Fibroblast of lung (primary cell): ENCODE data around the gene GALNT2.

Experiments
- EZH2 ChIP-seq: IDR thresholded peaks from 2 replicates; pipeline ENCODE4 v1.5.1; 2012; ENCODE audit warnings: low read length, control low read depth, mild to moderate bottlenecking; ENCODE audit errors: missing control alignments
- TF ChIP-seq, protein P1 (sequence below), 2 donors: IDR thresholded peaks in 1 of 2; conservative IDR thresholded peaks in 1 of 2; 1 replicate in 1 of 2; 2 replicates in 1 of 2; pipeline ENCODE4 v1.5.1; 2011 to 2012; ENCODE audit warnings: low read length in 2 of 2, control low read depth in 1 of 2, inconsistent platforms in 1 of 2, low read depth in 1 of 2, mild to moderate bottlenecking in 1 of 2

DNA sequence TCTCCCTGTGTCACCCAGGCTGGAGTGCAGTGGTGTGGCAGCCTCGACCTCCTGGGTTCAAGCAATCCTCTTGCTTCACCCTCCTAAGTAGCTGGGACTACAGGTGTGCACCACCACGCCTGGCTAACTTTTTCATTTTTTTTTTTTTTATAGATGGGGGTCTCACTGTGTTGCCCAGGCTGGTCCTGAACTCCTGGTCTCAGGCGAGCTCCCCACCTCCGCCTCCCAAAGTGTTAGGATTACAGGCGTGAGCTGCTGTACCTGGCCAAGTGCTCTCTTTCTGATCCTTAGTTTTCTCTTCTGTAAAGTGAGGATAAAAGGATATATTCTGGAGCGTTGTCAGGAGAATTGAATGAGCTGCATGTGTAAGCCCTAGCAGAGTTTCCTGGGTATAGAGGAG, 68.7 kb downstream of the GALNT2 start:
- TF ChIP-seq, protein P1, sequence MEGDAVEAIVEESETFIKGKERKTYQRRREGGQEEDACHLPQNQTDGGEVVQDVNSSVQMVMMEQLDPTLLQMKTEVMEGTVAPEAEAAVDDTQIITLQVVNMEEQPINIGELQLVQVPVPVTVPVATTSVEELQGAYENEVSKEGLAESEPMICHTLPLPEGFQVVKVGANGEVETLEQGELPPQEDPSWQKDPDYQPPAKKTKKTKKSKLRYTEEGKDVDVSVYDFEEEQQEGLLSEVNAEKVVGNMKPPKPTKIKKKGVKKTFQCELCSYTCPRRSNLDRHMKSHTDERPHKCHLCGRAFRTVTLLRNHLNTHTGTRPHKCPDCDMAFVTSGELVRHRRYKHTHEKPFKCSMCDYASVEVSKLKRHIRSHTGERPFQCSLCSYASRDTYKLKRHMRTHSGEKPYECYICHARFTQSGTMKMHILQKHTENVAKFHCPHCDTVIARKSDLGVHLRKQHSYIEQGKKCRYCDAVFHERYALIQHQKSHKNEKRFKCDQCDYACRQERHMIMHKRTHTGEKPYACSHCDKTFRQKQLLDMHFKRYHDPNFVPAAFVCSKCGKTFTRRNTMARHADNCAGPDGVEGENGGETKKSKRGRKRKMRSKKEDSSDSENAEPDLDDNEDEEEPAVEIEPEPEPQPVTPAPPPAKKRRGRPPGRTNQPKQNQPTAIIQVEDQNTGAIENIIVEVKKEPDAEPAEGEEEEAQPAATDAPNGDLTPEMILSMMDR (conservative IDR thresholded peaks at IDR 0.05 in 1 of 2, IDR thresholded peaks at IDR 0.05 in 1 of 2; ENCODE audit: low read depth in 1 of 2, low read length in 2 of 2), result no peak
- TF ChIP-seq EZH2, result no peak
